GM10266 (cell line): ENCODE results near the gene SPINK5.
A peak's percentile ranks its signal among the peaks of the same experiment; 100 is the strongest.

Experiments
- DNase-seq: peaks from one replicate; pipeline ENCODE4 v3.0.0; 2012; ENCODE audit errors: extremely low spot score
- TF ChIP-seq, protein P1 (sequence below): IDR thresholded peaks from 2 replicates; pipeline ENCODE4 v1.5.1; 2012; ENCODE audit warnings: mild to moderate bottlenecking, low read depth; ENCODE audit not compliant: control insufficient read depth, insufficient read depth; ENCODE audit errors: missing control alignments

The SPINK5 gene

DNA sequence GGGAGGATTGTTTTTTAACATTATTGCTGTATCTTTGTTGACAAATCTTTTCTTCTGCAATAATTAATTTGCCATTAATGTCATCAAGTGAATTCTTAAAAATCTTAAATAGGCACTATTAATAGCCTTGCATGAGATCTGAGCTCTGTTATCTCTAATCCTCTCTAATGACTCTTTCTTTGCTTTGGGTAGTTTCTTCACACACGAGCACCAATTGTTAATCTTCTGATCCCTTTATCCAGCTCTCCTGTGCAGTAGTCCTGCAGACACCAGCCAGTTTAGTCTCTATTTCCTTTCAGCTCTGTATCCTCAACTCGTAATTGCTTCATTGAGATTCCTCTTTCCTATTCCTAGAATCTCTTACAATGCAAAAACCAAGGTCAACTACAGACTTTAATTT is 112.7 kb downstream of the SPINK5 start:
- TF ChIP-seq, protein P1, sequence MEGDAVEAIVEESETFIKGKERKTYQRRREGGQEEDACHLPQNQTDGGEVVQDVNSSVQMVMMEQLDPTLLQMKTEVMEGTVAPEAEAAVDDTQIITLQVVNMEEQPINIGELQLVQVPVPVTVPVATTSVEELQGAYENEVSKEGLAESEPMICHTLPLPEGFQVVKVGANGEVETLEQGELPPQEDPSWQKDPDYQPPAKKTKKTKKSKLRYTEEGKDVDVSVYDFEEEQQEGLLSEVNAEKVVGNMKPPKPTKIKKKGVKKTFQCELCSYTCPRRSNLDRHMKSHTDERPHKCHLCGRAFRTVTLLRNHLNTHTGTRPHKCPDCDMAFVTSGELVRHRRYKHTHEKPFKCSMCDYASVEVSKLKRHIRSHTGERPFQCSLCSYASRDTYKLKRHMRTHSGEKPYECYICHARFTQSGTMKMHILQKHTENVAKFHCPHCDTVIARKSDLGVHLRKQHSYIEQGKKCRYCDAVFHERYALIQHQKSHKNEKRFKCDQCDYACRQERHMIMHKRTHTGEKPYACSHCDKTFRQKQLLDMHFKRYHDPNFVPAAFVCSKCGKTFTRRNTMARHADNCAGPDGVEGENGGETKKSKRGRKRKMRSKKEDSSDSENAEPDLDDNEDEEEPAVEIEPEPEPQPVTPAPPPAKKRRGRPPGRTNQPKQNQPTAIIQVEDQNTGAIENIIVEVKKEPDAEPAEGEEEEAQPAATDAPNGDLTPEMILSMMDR, result no peak
- no peak for DNase-seq

DNA sequence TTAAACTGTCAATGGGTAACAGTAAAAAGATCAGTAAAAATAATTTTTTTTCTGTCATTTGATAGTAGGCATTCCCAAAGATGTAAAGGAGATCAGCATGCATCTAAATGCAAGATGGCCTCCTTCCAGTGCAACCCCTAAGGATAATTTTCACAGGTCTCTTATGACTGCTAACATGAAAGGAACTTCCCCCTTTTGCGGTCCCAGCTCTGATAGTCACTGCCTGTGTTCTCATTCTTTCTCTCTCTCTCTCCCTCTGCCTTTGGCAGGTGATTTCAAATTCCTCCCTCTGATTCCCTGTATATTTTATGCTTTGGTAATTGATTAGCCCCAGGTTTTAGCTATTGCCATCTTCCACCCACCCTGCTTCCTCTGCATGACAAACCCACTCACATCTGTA is 113.4 kb downstream of the SPINK5 start:
- TF ChIP-seq, protein P1, result no peak
- no peak for DNase-seq

DNA sequence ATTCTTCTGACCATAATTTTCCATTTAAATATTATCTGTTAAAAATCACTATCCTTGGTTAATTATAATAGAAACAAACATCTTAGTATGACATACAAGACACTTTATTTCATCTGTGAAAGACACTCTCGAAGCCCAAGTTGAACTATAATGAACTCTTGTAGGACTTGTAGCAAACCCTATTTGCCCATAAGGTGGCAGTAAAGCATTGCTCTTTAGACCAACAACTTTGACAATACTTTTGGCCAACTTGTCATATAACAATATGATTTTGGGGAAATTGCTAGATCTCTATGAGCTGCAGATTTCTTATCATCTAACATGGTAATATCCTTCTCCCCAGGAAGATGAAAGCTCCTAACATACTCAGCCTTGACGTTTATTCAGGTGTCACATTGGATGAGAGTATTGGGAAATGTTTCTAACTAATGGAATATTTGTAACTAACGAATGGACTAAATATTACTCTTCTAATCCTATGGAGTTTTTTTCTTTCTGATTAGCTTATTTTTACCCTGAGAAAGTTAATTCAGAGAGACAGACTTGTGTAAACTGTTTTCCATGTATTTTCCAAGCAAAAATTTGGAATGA is 115.5 kb downstream of the SPINK5 start:
- DNase-seq, result no peak

DNA sequence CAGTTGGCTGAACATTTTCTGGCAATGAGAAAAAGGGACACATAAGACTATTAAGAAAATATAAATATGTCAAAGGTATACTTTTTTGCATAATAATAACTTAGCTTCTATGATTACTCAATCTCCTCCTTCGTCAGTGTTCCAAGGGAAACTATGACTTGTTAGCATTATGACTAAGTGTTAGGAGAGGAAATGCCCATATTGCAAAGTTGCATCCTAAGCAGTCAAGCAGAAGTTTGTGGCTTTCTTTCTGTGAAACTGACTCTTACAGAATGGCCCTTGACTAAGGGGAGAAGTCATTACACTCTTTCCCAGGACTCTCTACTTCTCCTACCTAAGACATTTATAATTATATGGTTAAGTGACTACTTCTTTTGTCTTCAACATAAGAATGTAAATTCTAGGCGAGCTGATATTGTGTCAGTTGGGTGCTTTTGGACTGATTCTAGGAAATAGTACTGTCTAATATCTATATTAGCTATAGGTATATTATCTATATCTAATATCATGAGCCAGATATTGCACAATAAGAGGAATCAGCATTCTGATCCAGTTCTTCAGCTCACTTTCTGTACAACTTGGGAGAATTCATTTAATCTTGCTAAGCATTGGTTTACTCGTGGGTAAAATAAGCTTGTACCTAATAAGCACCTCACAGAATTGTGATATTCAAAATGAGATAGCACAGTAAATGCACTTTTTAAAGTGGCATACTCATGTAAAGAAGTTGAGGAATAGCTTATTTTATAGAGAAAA is 122.6 kb downstream of the SPINK5 start:
- TF ChIP-seq, protein P1, result no peak
- DNase-seq, result no peak

More for the DNA sequence above, 115.5 kb downstream of the SPINK5 start:
- TF ChIP-seq, protein P1, result peak; percentile 58
